ENCODE results near the gene NRL.

The NRL gene

DNA sequence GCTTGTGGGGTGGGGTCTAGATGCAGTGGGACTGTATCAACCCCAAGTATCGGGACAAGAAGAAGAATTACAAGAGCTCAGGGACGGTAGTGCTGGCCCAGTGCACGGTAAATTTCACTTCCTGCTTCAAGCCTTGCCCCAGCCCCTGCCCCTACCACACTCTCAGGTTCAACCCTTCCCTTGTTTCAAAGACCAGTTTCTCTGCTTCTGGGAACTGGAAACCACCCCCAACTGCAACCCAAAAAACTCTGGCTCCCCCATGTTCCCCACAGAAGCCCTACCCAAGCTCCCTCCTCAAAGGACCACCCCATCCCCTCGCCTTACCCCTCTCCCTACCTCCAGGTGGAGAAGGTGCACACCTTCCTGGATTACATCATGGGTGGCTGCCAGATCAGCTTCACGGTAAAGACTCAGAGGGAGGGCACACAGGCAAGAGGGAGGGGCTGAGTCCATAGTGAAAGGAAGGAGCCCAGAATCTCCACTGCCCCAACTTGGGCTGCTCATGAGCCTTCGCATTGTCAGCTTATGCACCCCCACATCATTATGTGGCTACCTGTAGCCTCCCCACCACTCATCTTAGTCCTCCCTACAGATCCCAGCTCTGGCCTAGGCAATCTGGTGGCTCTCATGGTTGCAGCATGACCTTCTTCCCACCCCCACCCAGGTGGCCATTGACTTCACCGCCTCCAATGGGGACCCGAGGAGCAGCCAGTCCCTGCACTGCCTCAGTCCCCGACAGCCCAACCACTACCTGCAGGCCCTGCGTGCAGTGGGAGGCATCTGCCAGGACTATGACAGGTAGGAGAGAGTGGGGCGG is 39.1 kb downstream of the NRL start:
- TF ChIP-seq, protein P1, sequence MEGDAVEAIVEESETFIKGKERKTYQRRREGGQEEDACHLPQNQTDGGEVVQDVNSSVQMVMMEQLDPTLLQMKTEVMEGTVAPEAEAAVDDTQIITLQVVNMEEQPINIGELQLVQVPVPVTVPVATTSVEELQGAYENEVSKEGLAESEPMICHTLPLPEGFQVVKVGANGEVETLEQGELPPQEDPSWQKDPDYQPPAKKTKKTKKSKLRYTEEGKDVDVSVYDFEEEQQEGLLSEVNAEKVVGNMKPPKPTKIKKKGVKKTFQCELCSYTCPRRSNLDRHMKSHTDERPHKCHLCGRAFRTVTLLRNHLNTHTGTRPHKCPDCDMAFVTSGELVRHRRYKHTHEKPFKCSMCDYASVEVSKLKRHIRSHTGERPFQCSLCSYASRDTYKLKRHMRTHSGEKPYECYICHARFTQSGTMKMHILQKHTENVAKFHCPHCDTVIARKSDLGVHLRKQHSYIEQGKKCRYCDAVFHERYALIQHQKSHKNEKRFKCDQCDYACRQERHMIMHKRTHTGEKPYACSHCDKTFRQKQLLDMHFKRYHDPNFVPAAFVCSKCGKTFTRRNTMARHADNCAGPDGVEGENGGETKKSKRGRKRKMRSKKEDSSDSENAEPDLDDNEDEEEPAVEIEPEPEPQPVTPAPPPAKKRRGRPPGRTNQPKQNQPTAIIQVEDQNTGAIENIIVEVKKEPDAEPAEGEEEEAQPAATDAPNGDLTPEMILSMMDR (conservative IDR thresholded peaks at IDR 0.05; ENCODE audit: low read depth), result no peak
- CTCF ChIA-PET, result interaction anchor here (0.6 to 1.5 kb wide), 3 partner anchors 18 to 504 kb away, joined by 4 to 7 read pairs (median 4); partner anchors contain the start of gene PCK2
- POLR2A ChIA-PET (ENCODE audit: low non-redundant PET), result interaction anchor here (0.5 kb wide), 1 partner anchor 19 kb away, joined by 5 read pairs; no protein-coding TSS in a partner anchor
- H3K27ac ChIP-seq, result no peak overlapping the region
- DNase-seq (ENCODE audit: low spot score), result no peak

DNA sequence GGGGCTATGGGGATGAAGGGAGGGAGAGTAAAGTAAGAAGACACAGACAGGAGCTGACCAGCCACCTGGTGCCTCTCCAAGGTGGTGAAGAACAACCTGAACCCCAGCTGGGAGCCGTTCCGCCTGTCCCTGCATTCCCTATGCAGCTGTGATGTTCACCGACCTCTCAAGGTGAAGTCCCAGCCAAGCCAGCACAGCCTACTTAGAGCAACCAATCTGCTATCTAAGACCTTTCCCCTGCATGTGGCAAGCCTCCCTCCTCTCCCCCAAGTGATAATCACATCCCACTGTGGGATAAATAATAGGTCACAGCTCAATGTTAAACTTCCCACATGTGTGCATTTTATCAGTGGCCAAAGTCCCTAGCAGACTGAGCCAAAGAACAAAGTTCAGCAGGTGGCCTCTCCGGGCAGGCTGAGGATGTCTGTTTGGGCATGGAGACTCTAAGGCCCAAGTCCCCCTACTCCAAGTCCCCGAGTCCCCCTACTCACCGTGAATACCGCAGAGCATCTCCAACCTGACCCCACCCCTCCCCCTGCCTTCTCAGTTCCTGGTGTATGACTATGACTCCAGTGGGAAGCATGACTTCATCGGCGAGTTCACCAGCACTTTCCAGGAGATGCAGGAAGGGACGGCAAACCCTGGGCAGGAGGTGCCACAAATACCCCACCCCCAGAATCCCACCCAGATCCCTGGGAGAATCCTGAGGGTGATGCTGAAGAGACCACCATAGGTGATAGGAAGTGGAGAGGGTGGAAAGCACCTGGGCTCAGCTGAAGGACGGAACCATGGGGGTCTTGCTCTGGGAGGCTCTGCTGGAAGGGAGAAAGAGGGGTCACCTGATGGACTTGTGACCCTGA is 39.9 kb downstream of the NRL start:
- no peak overlapping the region for H3K27ac ChIP-seq
- DNase-seq (ENCODE audit: low spot score), result no peak
- CTCF ChIA-PET, result interaction anchor here (0.6 to 1.2 kb wide), 2 partner anchors 17 to 503 kb away, joined by 5 to 7 read pairs; no protein-coding TSS in a partner anchor
- TF ChIP-seq, protein P1 (conservative IDR thresholded peaks at IDR 0.05; ENCODE audit: low read depth), result no peak
- POLR2A ChIA-PET (ENCODE audit: low non-redundant PET), result no interaction called here

DNA sequence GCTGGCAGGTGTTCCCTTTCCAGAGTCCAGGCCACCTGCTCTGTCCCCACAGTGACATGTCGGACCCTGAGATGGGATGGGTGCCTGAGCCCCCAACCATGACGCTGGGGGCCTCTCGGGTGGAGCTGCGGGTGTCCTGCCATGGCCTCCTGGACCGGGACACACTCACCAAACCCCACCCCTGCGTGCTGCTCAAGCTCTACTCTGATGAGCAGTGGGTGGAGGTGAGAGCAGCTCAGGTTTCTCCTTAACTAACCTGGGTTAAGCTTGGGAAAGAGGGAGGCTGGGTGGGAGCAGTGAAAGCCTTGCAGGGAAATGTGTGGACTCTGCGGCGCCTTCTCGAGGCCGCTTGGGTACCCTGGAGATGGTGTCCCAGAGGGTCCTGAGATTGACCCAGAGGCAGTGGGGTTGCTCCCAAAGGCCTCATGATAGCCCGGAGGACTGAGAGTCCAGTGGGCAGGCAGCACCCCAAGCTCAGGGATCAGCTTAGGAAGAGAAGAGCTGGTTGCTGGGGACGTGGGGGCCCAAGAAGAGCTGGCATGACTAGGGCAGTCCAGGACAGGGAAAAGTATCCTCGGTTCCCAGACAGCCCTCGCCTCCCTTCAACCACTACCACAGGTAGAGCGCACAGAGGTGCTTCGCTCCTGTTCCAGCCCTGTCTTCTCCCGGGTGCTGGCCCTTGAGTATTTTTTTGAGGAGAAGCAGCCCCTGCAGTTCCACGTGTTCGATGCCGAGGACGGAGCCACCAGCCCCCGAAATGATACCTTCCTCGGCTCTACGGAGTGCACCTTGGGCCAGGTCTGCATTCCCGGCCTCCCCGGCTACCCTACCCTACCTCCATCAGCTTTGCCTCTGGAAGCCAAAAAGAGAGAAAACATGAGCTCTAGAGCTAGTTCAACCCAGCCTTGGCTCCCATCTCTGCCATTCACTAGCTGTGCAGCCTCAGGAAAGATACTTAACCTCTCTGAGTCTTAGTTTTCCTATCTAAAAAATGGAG is 41.6 kb downstream of the NRL start:
- ChIA-PET POLR2A (ENCODE audit: low non-redundant PET) (no interaction called here), CTCF (interaction anchor here (0.6 kb wide), 1 partner anchor 13 kb away, joined by 3 read pairs; no protein-coding TSS in a partner anchor)
- no peak for DNase-seq (ENCODE audit: low spot score)
- TF ChIP-seq, protein P1 (conservative IDR thresholded peaks at IDR 0.05; ENCODE audit: low read depth), result no peak
- no peak overlapping the region for H3K27ac ChIP-seq

DNA sequence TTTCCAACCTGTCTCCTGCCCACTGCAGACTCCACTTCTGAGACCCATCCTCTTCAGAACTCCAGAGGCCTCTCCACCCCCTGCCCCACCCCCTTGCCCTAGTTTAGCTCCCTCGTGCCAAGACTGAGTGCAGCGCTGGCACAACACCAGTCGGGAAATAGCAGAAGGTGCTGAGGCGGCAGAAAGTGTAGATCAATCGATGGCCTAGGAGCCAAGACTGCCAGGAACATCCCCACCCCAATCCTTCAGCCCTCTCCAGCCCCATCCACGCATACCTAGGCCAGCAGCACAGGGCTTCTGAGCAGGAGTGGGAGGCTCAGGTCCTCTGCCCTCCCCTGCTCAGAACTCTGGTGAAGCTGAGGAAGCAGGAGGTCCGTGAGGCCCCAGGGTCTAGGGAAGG is 42.3 kb downstream of the NRL start:
- no peak overlapping the region for H3K27ac ChIP-seq
- ChIA-PET POLR2A (ENCODE audit: low non-redundant PET) (no interaction called here), CTCF (no interaction called here)
- TF ChIP-seq, protein P1 (conservative IDR thresholded peaks at IDR 0.05; ENCODE audit: low read depth), result no peak
- no peak for DNase-seq (ENCODE audit: low spot score)

DNA sequence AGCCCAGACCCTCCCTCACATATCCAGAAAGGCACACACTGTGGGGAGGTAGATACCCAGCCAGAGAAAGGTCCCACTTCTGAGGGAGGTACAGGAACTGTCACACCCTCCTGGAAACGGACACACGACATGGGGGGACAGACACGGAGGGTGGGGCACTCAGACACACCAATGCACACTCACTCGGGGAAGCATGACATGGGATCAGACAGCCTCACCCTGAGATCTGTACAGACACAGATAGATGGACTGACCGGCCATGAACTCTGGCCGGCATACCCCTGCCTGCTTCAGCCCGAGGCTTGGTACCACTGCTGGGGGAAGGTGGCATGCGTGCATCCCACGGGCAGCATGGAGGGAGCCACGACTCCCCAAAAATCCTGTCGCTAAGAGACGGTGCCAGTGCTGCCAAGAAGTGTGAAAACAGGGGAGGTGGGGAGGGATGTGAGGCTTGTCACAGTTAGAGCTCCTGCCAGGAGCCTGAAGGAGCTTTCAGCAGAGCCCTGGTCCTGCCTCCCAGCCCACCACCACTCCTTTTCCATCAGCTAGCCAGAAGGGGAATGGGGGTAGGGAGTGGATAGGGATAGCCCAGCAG is 42.8 kb downstream of the NRL start:
- CTCF ChIA-PET, result interaction anchor here (0.6 kb wide), 1 partner anchor 366 kb away, joined by 3 read pairs; no protein-coding TSS in a partner anchor
- POLR2A ChIA-PET (ENCODE audit: low non-redundant PET), result no interaction called here
- DNase-seq (ENCODE audit: low spot score), result no peak
- H3K27ac ChIP-seq, result no peak overlapping the region
- TF ChIP-seq, protein P1 (conservative IDR thresholded peaks at IDR 0.05; ENCODE audit: low read depth), result no peak
